ENCODE results near the gene NLN. TPM values are rescaled to one million over a fixed set of nuclear protein-coding genes. Genes with fewer than 3 reads are reported as not detected.

Gene NLN
- total RNA-seq, 1 donor from 2014 or later: 4.7 TPM

DNA sequence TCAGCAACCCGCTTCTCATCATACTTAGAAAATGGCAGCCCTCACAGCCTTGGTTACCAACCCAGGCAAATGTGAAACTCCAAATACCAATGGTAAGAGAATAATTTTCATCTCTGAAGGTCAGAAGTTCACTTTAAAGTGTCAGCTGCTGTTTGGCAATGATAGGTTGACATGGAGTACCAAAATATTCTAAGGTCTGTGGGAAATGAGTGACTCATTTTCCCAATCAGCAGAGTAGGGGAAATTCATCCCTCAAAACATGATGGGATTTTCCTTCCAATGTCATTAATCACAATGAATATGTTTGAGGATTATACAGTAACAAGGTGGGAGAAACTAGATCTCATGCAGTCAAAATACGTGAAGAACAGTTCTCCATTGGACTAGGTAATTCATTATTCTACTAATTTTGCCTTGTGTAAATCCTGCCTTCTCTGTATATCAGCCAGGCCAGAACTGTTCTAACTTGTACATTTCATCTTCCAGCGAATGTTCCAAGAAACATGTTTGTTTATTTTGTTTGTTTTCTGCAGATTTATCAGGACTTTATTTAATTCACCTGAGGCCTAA, 151.3 kb downstream of the NLN start:
- no peaks in the 10 kb centered on the region for H3K4me1 ChIP-seq
- H3K36me3 ChIP-seq: no peaks in the 10 kb centered on the region
- intact Hi-C loops (cut with DNase I): no loop called here
- H3K27me3 ChIP-seq: no peaks in the 10 kb centered on the region
- TF ChIP-seq, protein P1, sequence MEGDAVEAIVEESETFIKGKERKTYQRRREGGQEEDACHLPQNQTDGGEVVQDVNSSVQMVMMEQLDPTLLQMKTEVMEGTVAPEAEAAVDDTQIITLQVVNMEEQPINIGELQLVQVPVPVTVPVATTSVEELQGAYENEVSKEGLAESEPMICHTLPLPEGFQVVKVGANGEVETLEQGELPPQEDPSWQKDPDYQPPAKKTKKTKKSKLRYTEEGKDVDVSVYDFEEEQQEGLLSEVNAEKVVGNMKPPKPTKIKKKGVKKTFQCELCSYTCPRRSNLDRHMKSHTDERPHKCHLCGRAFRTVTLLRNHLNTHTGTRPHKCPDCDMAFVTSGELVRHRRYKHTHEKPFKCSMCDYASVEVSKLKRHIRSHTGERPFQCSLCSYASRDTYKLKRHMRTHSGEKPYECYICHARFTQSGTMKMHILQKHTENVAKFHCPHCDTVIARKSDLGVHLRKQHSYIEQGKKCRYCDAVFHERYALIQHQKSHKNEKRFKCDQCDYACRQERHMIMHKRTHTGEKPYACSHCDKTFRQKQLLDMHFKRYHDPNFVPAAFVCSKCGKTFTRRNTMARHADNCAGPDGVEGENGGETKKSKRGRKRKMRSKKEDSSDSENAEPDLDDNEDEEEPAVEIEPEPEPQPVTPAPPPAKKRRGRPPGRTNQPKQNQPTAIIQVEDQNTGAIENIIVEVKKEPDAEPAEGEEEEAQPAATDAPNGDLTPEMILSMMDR (IDR thresholded peaks at IDR 0.05): no peak
- H3K9me3 ChIP-seq: no peaks in the 10 kb centered on the region
- H3K27ac ChIP-seq: no peak overlapping the region
- no peak overlapping the region for H3K4me3 ChIP-seq
- DNase-seq (ENCODE audit: low spot score in 2 of 2): no peak

- no peaks in the 10 kb centered on the region for H3K36me3 ChIP-seq
- H3K27me3 ChIP-seq: no peaks in the 10 kb centered on the region
- DNase-seq (ENCODE audit: low spot score in 2 of 2): no peak
- H3K4me1 ChIP-seq: no peaks in the 10 kb centered on the region
- intact Hi-C loops (cut with DNase I): no loop called here
- no peak overlapping the region for H3K4me3 ChIP-seq
- TF ChIP-seq, protein P1 (IDR thresholded peaks at IDR 0.05): no peak
- no peaks in the 10 kb centered on the region for H3K9me3 ChIP-seq
- no peak overlapping the region for H3K27ac ChIP-seq
Observed at GRCh38 chr5:65874241-65874640, 152.2 kb downstream of the NLN start.

DNA sequence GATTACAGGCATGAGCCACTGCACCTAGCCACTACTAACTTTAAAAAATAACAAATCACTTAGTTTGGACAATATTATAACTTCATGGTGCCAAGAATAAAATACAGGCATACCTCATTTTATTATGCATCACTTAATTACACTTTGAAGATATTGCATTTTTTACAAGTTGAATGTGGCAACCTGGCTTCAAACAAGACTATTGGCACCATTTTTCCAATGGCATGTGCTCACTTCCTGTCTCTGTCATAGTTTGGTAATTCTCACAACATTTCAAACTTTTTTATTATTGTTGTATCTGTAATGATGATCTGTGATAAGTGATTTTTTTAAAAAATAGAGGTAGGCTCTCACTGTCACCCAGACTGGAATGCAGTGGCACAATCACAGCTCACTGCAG, 154.5 kb downstream of the NLN start:
- Histone ChIP-seq H3K36me3 (no peaks in the 10 kb centered on the region), H3K4me3 (no peak overlapping the region), H3K4me1 (no peaks in the 10 kb centered on the region), H3K9me3 (no peaks in the 10 kb centered on the region), H3K27me3 (no peaks in the 10 kb centered on the region), H3K27ac (no peak overlapping the region)
- TF ChIP-seq, protein P1 (IDR thresholded peaks at IDR 0.05): no peak
- intact Hi-C loops (cut with DNase I): no loop called here
- DNase-seq (ENCODE audit: low spot score in 2 of 2): no peak

- no peaks in the 10 kb centered on the region for H3K9me3 ChIP-seq
- DNase-seq (ENCODE audit: low spot score in 2 of 2): no peak
- TF ChIP-seq, protein P1 (IDR thresholded peaks at IDR 0.05): no peak
Observed at GRCh38 chr5:65876970-65877369, 155.0 kb downstream of the NLN start.

More at GRCh38 chr5:65876970-65877369, 155.0 kb downstream of the NLN start:
- intact Hi-C loops (cut with DNase I): no loop called here
- no peaks in the 10 kb centered on the region for H3K4me1 ChIP-seq
- no peak overlapping the region for H3K27ac ChIP-seq
- no peaks in the 10 kb centered on the region for H3K27me3 ChIP-seq
- H3K4me3 ChIP-seq: no peak overlapping the region
- no peaks in the 10 kb centered on the region for H3K36me3 ChIP-seq

Other genes starting within 250 kb of the NLN start
- 8.9 TPM for gene ADAMTS6, start 240.3 kb upstream of the NLN start, total RNA-seq
- gene CENPK, start 159.0 kb upstream of the NLN start, total RNA-seq: 5.2 TPM
- 28.6 TPM for gene PPWD1, start 158.9 kb upstream of the NLN start, total RNA-seq
- 2.4 TPM for gene TRIM23, start 97.9 kb upstream of the NLN start, total RNA-seq
- not detected for gene SHLD3, start 97.2 kb upstream of the NLN start, total RNA-seq
- gene TRAPPC13, start 97.2 kb upstream of the NLN start, total RNA-seq: 7.6 TPM
- 6.9 TPM for gene SGTB, start 96 bp upstream of the NLN start, total RNA-seq
- gene ERBIN, start 204.4 kb downstream of the NLN start, total RNA-seq: 12.0 TPM